ENCODE measurements around the gene PPP4C. TPM values are rescaled to one million over a fixed set of nuclear protein-coding genes. Genes with fewer than 3 reads are reported as not detected.
A peak's percentile ranks its signal among the peaks of the same experiment; 100 is the strongest.
"Not testable (repeated sequence)": the region's sequence is repeated elsewhere in the genome, so short reads cannot be mapped to it uniquely, and the experiment has no call there.

The PPP4C gene
- total RNA-seq (2014; rRNA removed; shearing (Covaris generic)) = 215 and 226 TPM in 2 replicates

DNA sequence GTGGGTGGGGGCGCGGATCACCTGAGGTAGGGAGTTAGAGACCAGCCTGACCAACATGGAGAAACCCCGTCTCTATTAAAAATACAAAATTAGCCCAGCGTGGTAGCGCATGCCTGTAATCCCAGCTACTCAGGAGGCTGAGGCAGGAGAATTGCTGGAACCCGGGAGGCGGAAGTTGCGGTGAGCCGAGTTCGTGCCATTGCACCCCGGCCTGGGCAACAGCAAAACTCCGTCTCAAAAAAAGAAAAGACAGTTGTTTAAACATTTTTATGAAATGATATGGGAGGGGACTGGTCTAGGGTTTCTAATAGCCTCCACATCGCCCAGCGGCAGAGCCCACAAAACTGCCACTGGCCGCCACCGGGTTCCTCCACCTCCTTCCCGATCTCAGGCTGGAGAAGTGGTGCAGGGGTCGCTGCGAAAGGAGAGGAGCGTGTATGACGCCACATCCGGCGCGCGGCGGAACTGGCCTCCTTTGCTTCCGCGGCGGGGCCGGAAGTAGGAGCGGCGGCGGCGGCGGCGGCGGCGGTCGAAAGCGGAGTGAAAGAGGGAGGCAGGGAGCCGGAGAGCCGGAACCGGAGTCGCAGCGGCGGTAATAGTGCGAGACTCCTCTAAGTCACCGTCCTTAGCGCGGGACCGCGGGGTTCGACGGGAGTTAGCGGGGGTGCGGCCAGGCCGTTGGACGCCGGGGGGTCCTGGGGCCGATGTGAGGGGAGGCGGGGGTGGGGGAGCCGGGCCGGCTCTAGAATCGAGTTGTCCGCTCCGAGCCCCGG is at the start of gene PPP4C:
TSS of gene PPP4C (plus strand) at position 492 of the 773 bp plus-strand sequence. CDS start 384 bp downstream, outside the sequence.
- peak; percentile 92 for DNase-seq (ENCODE audit: low spot score)

DNA sequence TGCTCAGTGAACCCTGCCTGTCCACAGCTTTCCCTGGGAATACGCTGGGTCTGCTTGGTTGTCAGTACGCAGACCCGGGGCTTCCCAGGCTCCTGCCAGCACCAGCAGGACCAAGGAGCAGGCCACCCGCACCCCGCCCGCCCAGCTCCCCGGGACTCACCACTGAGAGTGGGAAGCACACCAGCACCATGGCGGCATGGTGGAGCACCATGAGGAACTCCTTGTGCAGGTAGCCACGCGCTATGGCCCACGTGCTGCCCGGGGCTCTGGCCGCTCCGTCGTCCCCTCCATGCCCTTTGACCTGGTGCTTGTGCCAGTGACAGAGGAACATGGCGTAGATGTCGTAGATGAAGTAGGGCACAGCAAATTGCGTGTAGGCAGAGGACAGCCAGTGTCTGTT is 49.3 kb upstream of the PPP4C start:
- DNase-seq (ENCODE audit: low spot score) = no peak

DNA sequence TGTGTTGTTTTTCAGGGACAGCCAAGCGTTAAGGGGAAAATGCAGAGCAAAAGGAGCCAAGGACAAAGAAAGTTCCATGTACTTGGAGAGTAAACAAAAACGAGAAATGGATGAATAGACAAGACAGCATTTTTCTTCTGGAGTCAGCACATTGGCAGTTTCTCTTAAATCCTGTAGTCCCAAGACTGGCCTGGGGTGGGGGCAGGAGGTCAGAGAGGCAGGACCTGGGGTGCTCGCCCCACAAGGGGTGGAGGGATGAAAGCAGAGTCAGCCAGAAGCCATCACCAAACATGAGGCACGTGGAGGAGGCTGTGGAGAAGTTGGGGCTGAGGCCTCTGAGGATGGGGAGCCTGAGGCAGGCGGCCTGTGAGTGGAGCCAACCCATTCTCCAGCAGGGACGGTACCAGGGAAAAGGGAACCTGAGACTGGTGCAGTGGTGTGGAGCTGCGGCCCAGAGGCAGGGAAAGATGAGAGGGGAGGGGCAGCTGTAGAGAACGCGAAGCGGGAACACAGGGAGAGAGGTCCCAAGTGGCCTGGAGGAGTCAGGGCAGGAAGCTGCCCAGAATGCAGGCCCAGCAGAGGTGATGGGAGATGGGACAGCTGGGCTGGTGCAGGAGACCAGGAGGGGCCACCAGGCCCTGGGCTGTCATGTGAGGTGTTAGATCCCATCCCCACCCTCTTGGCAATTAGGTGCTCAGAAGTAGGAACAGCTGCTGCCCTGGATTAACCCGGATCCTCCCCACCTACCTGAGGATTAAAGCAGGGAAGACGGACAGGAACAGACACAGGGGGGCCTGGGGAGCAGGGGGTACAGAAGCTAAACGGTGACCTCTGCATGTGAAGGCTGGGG is 48.0 kb upstream of the PPP4C start:
- no peak for DNase-seq (ENCODE audit: low spot score)

DNA sequence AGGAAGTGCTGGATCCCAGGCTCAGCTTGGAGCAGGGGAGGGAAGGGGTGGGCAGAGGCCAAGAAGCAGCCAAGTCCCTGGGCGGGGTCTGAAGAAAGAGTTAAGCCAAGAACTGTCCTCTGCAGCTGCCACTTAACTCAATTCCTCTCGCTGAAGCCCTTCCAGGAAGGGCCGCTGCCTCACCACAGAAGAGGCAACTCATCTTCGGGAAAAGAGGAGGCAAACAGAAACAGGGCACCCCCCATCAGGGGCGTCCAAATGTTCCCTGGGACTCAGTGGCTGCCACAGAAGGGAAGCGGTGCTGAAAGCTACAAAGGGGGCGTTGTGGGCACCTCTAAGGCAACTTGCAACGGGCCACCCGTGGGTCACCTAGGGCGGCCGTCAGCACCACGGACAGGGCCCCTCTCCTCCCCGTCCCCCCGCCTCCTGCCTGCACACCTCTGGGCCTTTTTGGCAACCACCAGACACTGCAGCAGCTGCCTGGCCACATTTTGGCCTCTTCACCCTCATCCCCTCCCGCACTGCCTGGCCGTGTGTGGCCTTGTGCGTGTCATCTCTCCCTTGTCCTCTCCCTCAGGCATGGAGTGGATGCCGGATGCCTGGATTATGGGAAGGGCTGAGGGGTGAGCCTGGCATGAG is 47.2 kb upstream of the PPP4C start:
- DNase-seq (ENCODE audit: low spot score) = no peak

DNA sequence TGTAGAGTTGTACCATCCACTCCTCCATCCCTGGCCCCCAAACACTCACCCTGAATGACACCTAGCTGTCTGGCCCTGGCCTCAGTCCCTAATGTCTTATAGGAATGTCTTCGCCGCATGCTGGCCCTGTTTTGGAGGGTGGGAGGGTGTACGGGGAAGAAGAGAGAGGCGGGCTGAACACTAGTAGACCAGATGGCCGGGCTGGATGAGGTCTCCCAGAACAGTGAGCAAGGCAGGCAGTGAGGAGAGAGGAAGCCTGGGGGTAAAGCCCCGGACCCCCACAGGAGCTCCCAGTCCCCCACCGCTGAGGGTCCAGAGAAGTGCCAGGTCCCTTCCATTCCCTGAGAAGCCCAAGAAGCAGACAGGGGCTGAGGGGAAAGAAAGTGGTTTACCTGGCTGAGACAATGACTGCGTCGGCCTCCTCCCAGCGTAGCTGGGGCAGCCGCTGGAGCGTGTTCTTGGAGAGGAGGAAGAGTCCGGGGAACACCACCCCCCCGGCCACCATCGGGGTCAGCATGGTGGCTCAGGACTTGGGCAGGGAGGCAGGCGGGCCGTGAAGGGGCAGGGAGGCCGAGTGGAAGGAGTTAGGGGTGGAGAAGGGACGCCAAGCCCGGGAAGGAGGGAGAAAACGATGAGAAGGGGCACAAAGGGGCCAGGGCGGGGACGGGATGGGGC is 45.6 kb upstream of the PPP4C start:
- DNase-seq (ENCODE audit: low spot score) = no peak

DNA sequence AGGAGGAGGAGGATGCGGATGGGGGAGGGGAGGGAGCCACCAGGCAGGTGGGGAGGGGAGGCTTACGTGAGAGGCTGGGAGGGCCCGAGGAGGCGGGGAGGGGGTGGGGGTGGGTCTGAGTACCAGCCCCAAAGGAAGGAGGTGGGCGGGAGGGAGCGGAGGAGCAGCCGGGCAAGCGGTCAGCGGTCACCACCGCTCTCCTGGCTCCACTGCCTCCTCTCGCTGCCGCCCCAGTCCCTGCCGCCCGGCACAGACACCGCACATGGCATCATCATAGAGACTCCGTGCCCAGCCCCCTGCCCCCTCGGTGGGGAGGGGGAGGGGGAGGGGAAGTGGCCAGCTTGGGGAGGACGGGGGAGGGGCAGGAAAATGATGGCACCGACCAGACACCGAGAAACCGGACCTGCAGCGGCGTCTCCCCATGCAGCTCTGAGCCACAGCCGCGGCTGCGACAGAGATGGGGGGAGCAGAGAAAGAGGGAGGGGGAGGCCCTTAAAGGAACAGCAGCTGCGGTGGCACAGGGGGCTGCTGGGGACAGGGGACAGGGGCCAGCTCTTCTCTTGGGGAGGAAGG is 44.9 kb upstream of the PPP4C start, which contains the start of gene TLCD3B:
TSS of gene TLCD3B (minus strand) at position 431 of the 573 bp plus-strand sequence. CDS start 744 bp downstream, outside the sequence.
- DNase-seq (ENCODE audit: low spot score) = no peak

DNA sequence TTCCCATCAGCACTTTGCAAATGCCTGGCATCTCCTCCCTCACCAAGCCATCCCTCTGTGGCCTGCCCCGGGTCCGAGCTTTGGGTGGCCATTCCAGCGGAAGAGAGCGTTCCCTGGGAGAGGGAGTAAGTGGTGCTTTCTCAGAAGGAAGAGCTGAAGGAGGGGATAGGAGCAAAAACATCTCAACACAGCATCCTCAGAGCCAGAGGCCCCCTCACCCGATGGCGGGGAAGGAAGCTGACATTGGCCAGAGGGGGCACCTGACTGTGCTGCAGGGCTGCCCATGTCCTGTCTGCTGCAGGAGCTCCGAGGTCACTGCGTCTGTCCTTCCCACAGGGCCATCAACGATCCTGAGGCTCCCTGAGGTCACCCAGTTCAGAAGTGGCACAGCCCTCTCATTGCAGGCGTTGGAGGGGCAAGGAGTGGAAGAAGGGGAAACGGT is 44.3 kb upstream of the PPP4C start:
- no peak for DNase-seq (ENCODE audit: low spot score)

DNA sequence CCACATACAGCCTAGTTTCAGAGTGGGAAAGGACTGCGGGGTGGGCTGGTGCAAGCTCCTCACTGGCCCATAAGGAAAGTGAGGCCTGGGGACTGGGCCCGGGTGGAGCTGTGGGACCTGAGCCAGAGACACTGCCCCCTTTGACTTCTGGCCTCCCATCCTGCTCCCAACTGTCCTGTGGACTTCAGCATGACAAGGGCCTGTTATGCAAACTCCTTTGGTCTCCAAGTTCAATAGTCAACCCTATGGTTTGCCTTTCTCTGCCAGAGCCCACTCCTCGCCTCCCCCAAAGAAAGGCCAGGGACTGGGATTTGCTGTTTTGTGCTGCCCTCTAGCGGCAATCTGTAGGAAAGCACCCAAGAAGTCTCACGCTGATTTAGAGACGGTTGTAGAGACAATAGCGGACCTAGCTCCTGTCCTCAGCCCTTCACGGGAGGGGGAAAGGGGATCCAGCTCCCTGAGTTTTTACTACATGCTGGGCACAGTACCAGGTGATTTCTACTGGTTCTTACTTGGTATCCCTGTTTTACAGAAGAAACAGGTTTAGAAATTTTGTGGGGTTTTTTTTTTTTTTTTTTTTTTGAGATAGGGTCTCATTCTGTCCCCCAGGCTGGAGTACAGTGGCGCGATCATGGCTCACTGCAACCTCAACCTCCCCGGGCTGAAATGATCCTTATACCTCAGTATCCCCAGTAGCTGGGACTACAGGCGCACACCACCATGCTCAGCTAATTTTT is 43.5 kb upstream of the PPP4C start:
- peak; percentile 78 for DNase-seq (ENCODE audit: low spot score)

DNA sequence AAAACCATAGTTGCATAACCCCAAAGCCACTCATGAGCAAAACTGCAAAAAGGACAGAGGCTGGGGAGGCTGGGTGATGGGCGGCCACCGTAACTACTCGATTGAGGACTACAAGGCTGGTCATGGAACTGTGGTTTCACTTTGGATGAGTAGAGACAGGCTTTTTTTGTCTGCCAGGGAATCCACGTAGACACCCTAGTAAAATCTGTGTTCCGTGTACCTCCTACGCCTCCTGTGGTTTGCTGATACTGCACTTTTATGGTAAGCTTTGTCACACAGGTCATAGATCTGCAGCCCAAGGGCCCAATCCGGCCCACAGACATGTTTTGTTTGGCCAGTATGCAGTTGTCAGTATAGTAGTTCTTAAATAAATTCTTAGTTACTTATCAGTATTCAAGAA is 42.5 kb upstream of the PPP4C start:
- no peak for DNase-seq (ENCODE audit: low spot score)

DNA sequence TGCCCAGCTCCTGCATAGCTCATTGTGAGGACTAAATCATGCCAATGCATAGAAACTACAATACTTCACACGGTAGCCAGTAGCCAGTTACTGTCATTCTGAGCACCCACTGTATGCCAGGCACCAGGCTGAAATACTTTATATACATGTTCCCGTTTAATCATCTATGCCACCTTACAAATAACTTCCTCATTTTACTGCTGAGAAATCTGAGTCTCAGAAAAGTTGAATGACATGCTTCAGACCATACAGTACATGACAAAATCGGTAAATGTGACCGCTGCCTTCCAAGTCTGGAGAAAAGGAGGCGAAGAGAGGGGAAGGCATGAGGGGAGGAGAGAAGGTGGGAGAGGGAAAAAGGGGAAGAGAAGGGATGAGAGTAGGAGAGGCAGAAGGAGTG is 35.6 kb upstream of the PPP4C start:
- no peak for DNase-seq (ENCODE audit: low spot score)

DNA sequence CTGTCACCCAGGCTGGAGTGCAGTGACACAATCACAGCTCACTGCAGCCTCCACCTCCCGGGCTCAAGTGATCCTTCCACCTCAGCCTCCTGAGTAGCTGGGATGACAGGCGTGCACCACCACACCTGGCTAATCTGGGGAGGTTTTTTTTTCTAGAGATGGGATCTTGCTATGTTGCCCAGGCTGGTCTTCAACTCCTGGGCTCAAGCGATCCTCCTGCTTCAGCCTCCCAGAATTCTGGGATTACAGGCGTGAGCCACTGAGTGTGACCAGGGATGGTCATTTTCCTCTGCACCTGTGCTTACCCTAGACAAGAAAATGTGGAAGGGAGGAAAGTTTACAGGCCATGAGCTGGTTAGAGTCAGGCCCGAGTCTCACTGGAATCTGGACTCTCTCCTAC is 35.1 kb upstream of the PPP4C start:
- DNase-seq (ENCODE audit: low spot score) = not testable (repeated sequence)

DNA sequence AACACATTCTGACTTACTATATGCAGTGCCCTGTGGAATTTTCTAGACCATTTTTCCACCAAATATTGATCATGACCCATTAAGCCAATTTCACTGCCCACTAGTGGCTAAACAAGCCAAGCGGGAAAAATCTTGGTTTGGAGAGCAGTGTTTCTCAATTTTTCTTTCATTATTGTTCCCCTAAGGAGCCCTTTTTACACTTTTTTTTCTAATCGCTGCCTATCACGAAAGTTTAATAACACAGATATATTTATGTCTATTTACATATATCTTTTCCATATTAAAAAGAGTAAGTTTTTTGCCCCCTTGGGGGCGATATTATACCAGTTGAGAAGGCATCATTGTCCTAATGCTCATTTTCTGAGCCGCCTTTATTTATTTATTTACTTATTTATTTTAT is 34.0 kb upstream of the PPP4C start:
- DNase-seq (ENCODE audit: low spot score) = peak; percentile 62

DNA sequence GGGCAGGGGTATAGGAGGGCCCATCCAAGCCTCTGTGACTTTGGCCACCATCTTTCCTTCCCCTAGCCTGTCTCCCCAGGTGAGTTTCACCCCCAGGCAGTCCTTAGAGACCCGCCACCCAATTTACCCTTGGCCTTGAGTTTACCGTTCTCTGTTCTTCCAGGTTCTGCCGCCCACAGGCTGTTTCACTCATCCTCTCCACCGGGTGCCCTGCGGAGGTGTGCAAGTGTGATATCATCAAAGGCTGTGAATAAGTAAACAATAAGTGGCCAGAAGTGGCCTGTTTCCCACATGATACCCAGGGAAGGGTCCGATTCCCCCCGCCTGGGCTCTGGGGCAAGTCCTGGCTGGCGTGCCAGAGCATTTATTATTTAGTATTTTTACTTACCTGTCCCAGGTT is 29.6 kb upstream of the PPP4C start:
- DNase-seq (ENCODE audit: low spot score) = no peak

DNA sequence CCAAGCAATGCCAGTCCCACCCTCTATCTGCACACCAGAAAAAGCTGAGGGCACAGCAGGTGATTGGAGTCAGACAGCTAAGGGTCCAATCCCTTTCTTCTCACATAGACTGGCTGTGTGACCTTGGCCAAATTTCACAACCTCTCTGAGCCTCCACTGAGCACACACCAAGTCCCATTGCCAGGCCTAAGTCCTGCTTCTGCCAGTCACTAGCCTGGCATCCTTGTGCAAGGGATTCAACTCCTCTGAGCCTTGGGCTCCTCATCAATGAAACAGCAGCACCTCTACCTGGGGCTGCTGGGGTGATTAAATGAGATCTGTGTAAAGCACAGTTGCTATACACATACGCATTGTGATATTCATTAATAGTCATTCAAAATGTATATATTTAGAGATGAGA is 29.2 kb upstream of the PPP4C start:
- DNase-seq (ENCODE audit: low spot score) = no peak

DNA sequence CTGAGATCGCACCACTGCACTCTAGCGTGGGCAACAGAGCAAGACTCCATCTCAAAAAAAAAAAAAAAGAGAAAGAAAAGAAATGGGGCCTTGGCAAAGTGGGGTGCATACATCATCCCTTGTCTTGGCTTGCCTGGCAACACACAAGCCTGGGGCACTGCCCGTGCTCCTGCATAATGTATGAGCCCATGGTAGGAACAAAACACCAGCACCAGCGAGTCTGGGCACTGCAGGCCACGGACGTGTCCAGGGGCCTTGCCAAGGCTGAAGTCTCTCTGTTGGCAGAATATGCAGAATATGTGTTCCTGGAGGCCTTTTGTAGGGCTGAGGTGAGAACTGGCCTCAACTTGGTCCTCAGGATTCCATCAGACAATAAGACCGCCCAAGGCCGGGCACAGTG is 25.9 kb upstream of the PPP4C start:
- no peak for DNase-seq (ENCODE audit: low spot score)

DNA sequence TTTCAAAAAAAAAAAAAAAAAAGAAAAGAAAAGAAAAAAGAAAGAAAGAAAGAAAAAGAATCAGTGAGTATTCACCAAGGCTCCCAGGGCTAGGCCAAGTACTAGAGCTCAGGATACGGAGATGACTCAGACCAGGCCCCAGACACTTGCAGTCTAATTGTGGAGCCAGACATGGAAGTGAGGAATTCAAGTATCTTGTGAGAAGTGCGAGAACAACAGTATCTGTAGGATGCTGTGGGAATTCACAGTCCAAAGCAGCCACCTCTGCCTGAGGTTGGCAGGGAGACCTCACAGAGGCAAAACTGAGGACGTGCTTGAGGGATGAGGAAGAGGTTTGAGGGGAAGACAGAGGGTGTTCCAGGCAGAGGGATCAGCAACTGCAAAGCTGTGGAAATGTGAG is 24.3 kb upstream of the PPP4C start:
- DNase-seq (ENCODE audit: low spot score) = no peak

DNA sequence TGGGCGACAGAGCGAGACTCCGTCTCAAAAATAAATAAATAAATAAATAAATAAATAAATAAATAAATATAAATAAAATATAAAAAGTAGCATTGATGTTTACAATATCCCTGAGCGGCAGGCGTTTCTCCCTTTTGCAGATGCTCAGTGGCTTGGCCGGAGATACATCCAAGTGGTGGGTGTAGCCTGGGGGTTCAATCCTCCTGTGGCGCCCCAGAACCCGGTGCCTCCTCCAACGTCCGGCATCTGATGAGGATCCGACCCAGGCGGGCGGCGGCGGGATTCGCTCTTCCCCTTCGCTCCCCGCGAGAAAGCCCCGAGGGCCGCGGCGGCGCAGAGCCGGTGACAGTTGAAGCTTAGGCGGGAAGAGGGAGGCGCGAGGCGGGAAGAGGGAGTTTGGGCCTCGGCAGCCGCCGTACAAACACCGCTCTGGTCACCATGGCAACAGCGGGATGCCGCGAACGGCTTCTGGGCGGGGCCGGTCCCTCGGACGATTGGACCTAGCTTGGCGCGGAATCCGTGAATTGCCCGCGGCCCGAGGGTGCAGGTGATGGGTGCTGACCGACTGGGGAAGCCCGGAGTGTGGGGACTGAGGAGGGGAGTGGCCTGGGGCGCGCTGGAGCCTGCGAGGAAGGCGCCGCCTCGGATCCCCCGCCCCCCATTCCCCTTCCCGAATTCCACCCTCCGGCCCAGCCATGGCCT is 23.0 kb upstream of the PPP4C start:
- DNase-seq (ENCODE audit: low spot score) = peak; percentile 91

DNA sequence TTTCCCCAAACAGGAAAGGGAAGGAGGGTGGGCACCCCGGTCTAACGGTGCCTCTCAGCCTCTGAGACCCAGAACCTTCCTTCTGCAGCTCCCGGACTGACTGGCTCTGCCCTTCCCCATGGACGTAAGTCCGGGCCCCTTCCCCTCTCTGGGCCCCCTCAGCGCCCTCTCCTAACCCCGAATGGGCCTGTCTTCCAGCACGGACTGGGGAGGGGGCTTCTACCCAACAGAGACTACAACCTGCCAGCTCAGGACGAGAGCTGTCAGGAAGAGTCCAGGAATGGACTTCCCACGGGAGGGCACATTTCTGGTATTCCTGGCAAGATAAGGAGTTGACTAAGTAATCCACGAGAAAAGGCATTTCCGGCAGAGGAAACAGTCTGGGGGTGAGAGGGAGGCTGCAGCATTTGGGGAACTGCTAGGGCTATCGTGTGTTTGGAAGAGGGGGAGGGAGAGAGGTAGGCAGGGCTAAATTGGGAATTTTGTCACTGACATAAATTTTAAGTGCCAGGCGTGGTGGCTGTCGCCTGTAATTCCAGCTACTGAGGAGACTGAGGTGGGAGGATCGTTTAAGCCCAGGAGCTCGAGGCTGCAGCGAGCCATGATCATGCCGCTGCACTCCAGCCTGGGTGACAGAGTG is 22.3 kb upstream of the PPP4C start:
- peak; percentile 35 for DNase-seq (ENCODE audit: low spot score)

DNA sequence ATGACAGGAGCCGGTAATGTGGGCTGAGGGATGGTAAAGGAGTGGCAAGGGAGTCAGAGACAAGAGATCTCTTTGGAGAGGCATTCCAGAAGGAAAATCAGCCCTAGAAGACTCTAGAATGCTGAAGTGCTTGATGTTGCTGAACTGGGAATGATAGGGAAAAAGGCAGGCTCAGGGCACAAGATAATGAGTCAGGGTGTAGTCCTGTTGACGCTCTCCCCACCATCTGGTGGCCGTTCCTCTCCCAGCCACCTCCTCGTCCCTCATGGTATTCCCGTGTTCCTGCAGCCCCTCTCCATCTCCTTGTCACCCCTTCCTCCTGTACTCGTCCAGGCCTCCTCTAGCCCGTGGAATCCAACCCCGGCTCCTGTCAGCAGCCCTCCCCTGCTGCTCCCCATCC is 21.3 kb upstream of the PPP4C start:
- no peak for DNase-seq (ENCODE audit: low spot score)

All from HT-29 (cell line).